HL-60 (cell line): ENCODE data around the gene STX1B.

Source experiments
- CTCF ChIP-seq: IDR thresholded peaks from one replicate; pipeline ENCODE4 v1.5.1; 2011; ENCODE audit warnings: low read length, control low read depth, inconsistent platforms; ENCODE audit not compliant: insufficient read depth
- GABPA ChIP-seq: IDR thresholded peaks from 2 replicates; pipeline ENCODE4 v1.6.1; 2012; ENCODE audit warnings: low read depth
- POLR2AphosphoS5 ChIP-seq: IDR thresholded peaks from 2 replicates; pipeline ENCODE4 v1.6.1; 2012; ENCODE audit warnings: low read depth
- REST ChIP-seq: IDR thresholded peaks from 2 replicates; pipeline ENCODE4 v1.6.1; 2012; ENCODE audit warnings: low read depth; ENCODE audit not compliant: insufficient replicate concordance
- SPI1 ChIP-seq: IDR thresholded peaks from 2 replicates; pipeline ENCODE4 v1.6.1; 2012; ENCODE audit warnings: low read depth, mild to moderate bottlenecking, borderline replicate concordance

GRCh38 chr16:31042866-31043265, 32.4 kb upstream of the STX1B start:
- no peak for TF ChIP-seq CTCF
- TF ChIP-seq POLR2AphosphoS5, result no peak
- no peak for TF ChIP-seq GABPA
- peak; percentile 42 for TF ChIP-seq REST
- no peak for TF ChIP-seq SPI1
